ENCODE results near the gene SH2D3C.

The SH2D3C gene

GRCh38 chr9:127739614-127740330 is 38.7 kb downstream of the SH2D3C start:
- no peak for DNase-seq

- DNase-seq: no peak
Observed at GRCh38 chr9:127738666-127739065, 39.8 kb downstream of the SH2D3C start.

GRCh38 chr9:127735530-127736185 is 42.8 kb downstream of the SH2D3C start:
- no peak for DNase-seq

- peak; percentile 71 for DNase-seq
Observed at GRCh38 chr9:127734747-127735529, 43.5 kb downstream of the SH2D3C start, which contains the start of gene TOR2A. Gene TOR2A, minus strand, starts transcription at chr9:127735294. Its CDS starts 24 bp downstream, at chr9:127735270.

- no peak for DNase-seq
Observed at GRCh38 chr9:127734247-127734746, 44.2 kb downstream of the SH2D3C start.

- DNase-seq: no peak
Observed at GRCh38 chr9:127733614-127734013, 44.9 kb downstream of the SH2D3C start.

- no peak for DNase-seq
Observed at GRCh38 chr9:127732444-127732843, 46.0 kb downstream of the SH2D3C start.

GRCh38 chr9:127731938-127732337 is 46.5 kb downstream of the SH2D3C start:
- DNase-seq: no peak

GRCh38 chr9:127730799-127731410 is 47.6 kb downstream of the SH2D3C start:
- no peak for DNase-seq

- no peak for DNase-seq
Observed at GRCh38 chr9:127730262-127730661, 48.2 kb downstream of the SH2D3C start.

- no peak for DNase-seq
Observed at GRCh38 chr9:127729522-127730256, 48.8 kb downstream of the SH2D3C start.

GRCh38 chr9:127728808-127729207 is 49.7 kb downstream of the SH2D3C start:
- no peak for DNase-seq

GRCh38 chr9:127726871-127727270 is 51.6 kb downstream of the SH2D3C start:
- no peak for DNase-seq

- DNase-seq: no peak
Observed at GRCh38 chr9:127724012-127724411, 54.5 kb downstream of the SH2D3C start.

GRCh38 chr9:127723444-127723843 is 55.0 kb downstream of the SH2D3C start:
- no peak for DNase-seq

- no peak for DNase-seq
Observed at GRCh38 chr9:127723013-127723412, 55.5 kb downstream of the SH2D3C start.

- DNase-seq: no peak
Observed at GRCh38 chr9:127722055-127722745, 56.3 kb downstream of the SH2D3C start.

GRCh38 chr9:127721391-127721821 is 57.1 kb downstream of the SH2D3C start:
- DNase-seq: no peak

GRCh38 chr9:127720865-127721227 is 57.6 kb downstream of the SH2D3C start:
- no peak for DNase-seq

- no peak for DNase-seq
Observed at GRCh38 chr9:127720031-127720864, 58.2 kb downstream of the SH2D3C start.

- DNase-seq: no peak
Observed at GRCh38 chr9:127717766-127718165, 60.7 kb downstream of the SH2D3C start.
